Thyroid gland (tissue), 4 donors: ENCODE results near the gene PELI2.

ENCODE experiments used
- CTCF ChIP-seq, 6 experiments: fragments of 200-600 bp in 3 of 6; fragments of 450-650 bp in 3 of 6; sonication (generic) in 3 of 6; IDR thresholded peaks; one replicate each; pipeline ENCODE4 v1.5.1; 2016 to 2019; ENCODE audit warnings: antibody characterized with exemption in 6 of 6, mild to moderate bottlenecking in 2 of 6, inconsistent platforms in 1 of 6, moderate library complexity in 1 of 6
- POLR2A ChIP-seq, 2 donors: fragments of 450-650 bp; IDR thresholded peaks; one replicate each; pipeline ENCODE4 v1.6.1; 2017; ENCODE audit warnings: antibody characterized with exemption in 2 of 2, mild to moderate bottlenecking in 2 of 2, moderate library complexity in 1 of 2

- no peak for TF ChIP-seq CTCF (IDR thresholded peaks at IDR 0.05)
- no peak for TF ChIP-seq POLR2A (IDR thresholded peaks at IDR 0.05)
Observed at GRCh38 chr14:56087671-56088471, 30.3 kb upstream of the PELI2 start.
